GM20000 (cell line): ENCODE measurements around the gene TRAF3IP1.

Source experiments
- DNase-seq: peaks from one replicate; pipeline ENCODE4 v3.0.0; 2012; ENCODE audit warnings: low spot score
- CTCF ChIP-seq: IDR thresholded peaks from 2 replicates; pipeline ENCODE4 v1.5.1; 2012; ENCODE audit warnings: mild to moderate bottlenecking, control low read depth; ENCODE audit errors: extremely low read depth, missing control alignments

Gene TRAF3IP1

DNA sequence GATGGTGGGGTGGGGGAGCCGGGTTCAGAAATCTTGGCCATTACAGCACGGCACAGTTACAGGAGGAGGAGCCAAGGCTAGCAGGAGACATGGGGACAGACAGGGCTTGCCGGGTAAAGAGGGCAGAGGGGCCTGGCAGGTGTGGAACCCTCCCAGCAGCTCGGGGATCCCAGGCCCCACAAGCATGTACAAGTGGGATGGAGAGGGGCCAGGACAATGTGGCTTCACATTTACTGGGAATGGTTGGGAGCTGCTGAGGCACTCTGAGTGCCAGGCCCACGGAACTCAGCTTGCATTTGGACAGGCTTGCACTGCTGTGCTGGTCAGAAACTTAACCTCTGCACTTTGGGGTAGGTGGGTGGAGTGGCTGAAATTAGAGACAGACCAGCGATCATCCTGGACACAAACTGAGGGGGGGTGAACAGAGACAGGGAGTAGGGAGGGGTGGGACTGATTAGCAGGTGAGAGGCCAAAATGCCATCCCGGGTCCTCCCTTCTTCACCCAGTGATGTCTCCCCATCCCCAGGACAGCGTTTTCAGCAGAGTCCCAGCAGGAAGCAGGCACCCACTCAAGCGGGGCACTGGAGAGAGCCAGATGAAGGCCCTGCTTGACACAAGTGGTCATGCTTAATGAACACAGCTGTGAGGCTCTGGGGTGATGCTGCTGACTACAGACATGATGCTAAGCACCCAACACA lies 41.5 kb upstream of the TRAF3IP1 start:
- DNase-seq: no peak
- TF ChIP-seq CTCF: no peak

- no peak for TF ChIP-seq CTCF
- no peak for DNase-seq
These were observed 41.0 kb upstream of the TRAF3IP1 start for GRCh38 chr2:238279324-238279682.

DNA sequence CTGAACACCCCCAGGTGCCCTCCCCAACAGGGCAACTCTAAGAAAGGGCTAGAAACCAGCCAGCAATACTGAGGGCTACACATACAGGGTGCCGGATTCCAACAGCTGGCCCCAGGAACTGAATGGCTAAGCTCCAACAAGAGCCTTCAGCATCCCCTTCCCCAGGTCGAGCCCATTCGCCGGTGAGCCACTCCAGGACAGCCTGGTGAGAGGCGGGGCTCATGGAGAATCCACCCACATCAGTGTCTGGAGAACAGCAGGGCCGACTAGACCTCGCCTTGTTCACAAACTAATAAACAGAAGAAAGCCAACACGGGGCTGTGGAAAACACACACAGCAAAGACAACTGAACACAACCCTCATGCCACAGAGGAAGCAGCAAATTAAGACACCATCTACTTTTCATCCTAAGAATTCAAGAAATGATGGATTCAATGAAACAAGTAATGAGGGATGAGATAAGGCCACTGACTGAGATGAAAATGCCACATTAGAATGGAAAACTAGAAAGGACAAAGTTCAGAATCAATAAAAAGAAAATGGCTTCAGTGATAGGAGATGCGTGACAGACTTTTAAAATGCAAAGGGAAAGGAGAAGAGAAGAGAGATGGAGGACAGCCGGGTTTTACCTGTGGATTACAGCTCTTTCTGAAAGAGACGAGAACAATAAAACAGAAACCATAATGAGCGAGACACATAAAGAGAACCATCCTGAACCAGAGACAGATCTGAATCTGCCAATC lies 40.1 kb upstream of the TRAF3IP1 start:
- TF ChIP-seq CTCF: no peak
- DNase-seq: no peak

GRCh38 chr2:238281826-238282480 lies 38.4 kb upstream of the TRAF3IP1 start:
- DNase-seq: no peak
- no peak for TF ChIP-seq CTCF

DNA sequence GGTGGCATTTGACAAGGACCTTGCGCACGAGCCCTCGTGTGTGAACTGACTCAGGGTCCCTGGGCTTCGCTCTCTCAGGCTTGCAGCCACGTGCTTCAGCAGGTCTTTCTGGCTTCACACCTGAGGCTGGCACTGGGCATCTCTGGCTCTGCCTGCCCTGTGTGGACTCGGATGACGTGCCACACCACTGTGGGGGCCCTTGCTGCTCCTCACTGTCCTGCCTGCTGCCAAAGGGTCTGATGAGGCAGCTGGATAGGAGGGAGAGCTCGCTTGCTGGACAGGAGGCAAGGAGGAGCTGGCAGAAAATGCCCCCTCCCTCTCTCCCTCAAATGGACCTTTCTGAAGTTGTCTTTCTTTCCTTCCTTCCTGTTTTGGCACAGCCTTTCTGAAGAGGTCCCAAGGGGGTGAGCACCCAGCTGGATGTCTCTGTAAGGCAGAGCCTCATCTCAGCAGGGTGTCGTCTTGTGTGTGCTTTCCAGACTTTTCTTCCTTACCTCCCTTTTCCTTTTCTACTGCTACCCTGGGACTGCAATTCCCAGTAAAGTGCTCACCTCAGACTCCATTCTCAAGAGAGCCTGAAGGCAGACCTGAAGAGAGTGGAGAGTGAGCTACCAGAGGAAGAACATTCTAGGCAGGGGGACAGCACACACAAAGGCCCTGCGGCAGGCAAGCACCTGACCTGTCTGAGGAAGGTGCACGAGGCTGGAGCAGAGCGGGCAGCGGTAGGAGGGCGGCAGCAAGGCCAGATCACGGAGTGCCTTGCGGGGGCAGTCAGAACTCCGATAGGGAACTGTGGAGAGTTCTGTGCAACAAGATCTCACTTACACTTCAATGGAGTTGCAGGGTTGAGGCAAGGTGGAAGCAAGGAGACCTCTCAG lies 37.2 kb upstream of the TRAF3IP1 start:
- no peak for DNase-seq
- TF ChIP-seq CTCF: no peak

- no peak for DNase-seq
- TF ChIP-seq CTCF: no peak
These were observed 35.4 kb upstream of the TRAF3IP1 start for GRCh38 chr2:238284802-238285515.
